ENCODE results near the gene NRG3.

The NRG3 gene

DNA sequence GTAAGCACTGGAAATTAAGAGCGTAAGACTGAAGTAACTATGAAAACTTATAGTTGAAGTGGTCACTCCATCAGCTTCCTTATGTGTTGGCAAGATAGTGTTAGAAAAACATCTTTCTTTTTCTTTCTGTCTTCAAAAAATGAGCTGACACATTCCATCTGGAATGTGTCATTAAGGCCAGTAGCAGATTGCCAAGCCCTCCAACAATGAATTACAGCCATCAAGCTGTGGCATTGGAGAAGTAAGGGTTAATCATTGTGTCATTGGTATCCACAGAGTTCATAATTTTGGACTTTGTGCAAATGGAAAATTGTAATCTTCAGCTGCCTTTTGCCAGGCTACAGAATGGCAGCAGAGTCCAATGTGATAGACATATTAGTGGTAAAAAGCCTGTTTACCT is 926.3 kb downstream of the NRG3 start:
- no peaks in the 10 kb centered on the region for H4K20me1 ChIP-seq (ENCODE audit: insufficient read depth, low read length)
- H3K36me3 ChIP-seq (ENCODE audit: insufficient read depth, low read length): peaks cover 14% of the 10 kb centered on the region; the same call in 1 of the 2 replicates
- H2AFZ ChIP-seq (ENCODE audit: low read length): no peak overlapping the region
- H3K27ac ChIP-seq (ENCODE audit: low read depth, low read length, poor library complexity, severe bottlenecking): no peak overlapping the region
- peaks cover 52% of the 10 kb centered on the region for H3K4me1 ChIP-seq (ENCODE audit: insufficient read depth, low read length, severe bottlenecking)
- H3K79me2 ChIP-seq (ENCODE audit: insufficient read depth, low read length): no peaks in the 10 kb centered on the region
- no peak for TF ChIP-seq EZH2 (IDR thresholded peaks at IDR 0.05; ENCODE audit: borderline replicate concordance, low read length)
- TF ChIP-seq, protein P1, sequence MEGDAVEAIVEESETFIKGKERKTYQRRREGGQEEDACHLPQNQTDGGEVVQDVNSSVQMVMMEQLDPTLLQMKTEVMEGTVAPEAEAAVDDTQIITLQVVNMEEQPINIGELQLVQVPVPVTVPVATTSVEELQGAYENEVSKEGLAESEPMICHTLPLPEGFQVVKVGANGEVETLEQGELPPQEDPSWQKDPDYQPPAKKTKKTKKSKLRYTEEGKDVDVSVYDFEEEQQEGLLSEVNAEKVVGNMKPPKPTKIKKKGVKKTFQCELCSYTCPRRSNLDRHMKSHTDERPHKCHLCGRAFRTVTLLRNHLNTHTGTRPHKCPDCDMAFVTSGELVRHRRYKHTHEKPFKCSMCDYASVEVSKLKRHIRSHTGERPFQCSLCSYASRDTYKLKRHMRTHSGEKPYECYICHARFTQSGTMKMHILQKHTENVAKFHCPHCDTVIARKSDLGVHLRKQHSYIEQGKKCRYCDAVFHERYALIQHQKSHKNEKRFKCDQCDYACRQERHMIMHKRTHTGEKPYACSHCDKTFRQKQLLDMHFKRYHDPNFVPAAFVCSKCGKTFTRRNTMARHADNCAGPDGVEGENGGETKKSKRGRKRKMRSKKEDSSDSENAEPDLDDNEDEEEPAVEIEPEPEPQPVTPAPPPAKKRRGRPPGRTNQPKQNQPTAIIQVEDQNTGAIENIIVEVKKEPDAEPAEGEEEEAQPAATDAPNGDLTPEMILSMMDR (IDR thresholded peaks at IDR 0.05; ENCODE audit: low read length): no peak
- H3K9me3 ChIP-seq (ENCODE audit: low read length): no peaks in the 10 kb centered on the region
- no peak overlapping the region for H3K4me3 ChIP-seq (ENCODE audit: low read depth, low read length, poor library complexity, severe bottlenecking)
- H3K9me2 ChIP-seq (ENCODE audit: low read depth, low read length): no peaks in the 10 kb centered on the region
- no peaks in the 10 kb centered on the region for H3K27me3 ChIP-seq (ENCODE audit: insufficient read depth, low read length)
- H3K9ac ChIP-seq (ENCODE audit: low read length): no peak overlapping the region
- no peaks in the 10 kb centered on the region for H3F3A ChIP-seq (ENCODE audit: insufficient read depth, low read length)
- no peak overlapping the region for H3K4me2 ChIP-seq (ENCODE audit: low read length)

DNA sequence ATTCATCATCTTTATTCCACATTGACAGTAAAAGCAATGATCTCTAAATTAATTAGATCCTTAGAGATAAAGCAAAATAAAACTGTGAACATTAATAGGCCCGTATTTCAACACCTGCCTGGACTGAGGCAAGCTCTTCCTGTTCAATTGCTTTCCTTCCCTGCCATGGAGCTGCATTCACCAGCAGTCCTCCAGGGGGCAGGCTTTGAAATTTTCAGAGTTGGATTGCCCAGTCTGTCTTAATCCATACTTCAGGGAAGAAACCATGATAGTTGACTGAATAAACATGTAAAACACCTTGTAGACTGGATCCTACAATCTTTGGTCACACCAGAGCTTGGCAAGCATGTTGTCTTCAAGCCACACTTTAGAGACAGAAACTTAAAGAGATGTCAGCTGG is 936.6 kb downstream of the NRG3 start:
- no peaks in the 10 kb centered on the region for H3K27me3 ChIP-seq (ENCODE audit: insufficient read depth, low read length)
- peaks cover 23% of the 10 kb centered on the region for H3K4me1 ChIP-seq (ENCODE audit: insufficient read depth, low read length, severe bottlenecking)
- H3K36me3 ChIP-seq (ENCODE audit: insufficient read depth, low read length): peaks cover 25% of the 10 kb centered on the region
- H3K9me3 ChIP-seq (ENCODE audit: low read length): 0 out of 2 replicates have a peak, but pooled peaks cover 2% of the 10 kb centered on the region
- no peak overlapping the region for H3K4me2 ChIP-seq (ENCODE audit: low read length)
- no peak overlapping the region for H3K27ac ChIP-seq (ENCODE audit: low read depth, low read length, poor library complexity, severe bottlenecking)
- H3K4me3 ChIP-seq (ENCODE audit: low read depth, low read length, poor library complexity, severe bottlenecking): no peak overlapping the region
- no peaks in the 10 kb centered on the region for H4K20me1 ChIP-seq (ENCODE audit: insufficient read depth, low read length)
- H3K9ac ChIP-seq (ENCODE audit: low read length): no peak overlapping the region
- H2AFZ ChIP-seq (ENCODE audit: low read length): no peak overlapping the region
- H3K9me2 ChIP-seq (ENCODE audit: low read depth, low read length): no peaks in the 10 kb centered on the region
- H3F3A ChIP-seq (ENCODE audit: insufficient read depth, low read length): no peaks in the 10 kb centered on the region; the same call in 1 of the 2 replicates
- H3K79me2 ChIP-seq (ENCODE audit: insufficient read depth, low read length): 0 out of 2 replicates have a peak, but pooled peaks cover 5% of the 10 kb centered on the region
- TF ChIP-seq, protein P1 (IDR thresholded peaks at IDR 0.05; ENCODE audit: low read length): peak; percentile 73
- TF ChIP-seq EZH2 (IDR thresholded peaks at IDR 0.05; ENCODE audit: borderline replicate concordance, low read length): no peak

DNA sequence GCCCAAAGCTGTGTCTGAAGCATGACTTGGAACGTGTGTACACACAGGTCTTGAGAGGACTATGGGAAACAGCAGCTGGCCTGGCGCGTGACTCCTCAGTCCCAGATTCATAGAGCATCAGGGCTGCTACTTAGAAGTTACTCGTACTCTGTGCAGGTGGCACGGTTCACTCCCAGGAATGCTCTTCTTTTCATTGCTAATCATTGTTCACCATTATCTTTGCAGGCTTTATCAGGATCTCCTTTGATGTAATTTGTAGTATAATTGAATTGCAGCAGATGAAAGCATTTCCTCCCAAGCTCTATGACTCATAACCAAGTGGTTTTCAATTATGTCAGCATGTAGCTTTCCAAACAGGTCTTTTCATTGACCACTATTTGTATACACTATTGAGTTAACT is 938.9 kb downstream of the NRG3 start:
- 0 out of 2 replicates have a peak, but pooled peaks cover 5% of the 10 kb centered on the region for H3K79me2 ChIP-seq (ENCODE audit: insufficient read depth, low read length)
- H3K9me2 ChIP-seq (ENCODE audit: low read depth, low read length): no peaks in the 10 kb centered on the region
- H3K27me3 ChIP-seq (ENCODE audit: insufficient read depth, low read length): no peaks in the 10 kb centered on the region
- peaks cover 27% of the 10 kb centered on the region for H3K36me3 ChIP-seq (ENCODE audit: insufficient read depth, low read length)
- no peaks in the 10 kb centered on the region for H3F3A ChIP-seq (ENCODE audit: insufficient read depth, low read length)
- no peak overlapping the region for H3K9ac ChIP-seq (ENCODE audit: low read length)
- H3K4me2 ChIP-seq (ENCODE audit: low read length): no peak overlapping the region
- H3K27ac ChIP-seq (ENCODE audit: low read depth, low read length, poor library complexity, severe bottlenecking): no peak overlapping the region
- no peak overlapping the region for H3K4me3 ChIP-seq (ENCODE audit: low read depth, low read length, poor library complexity, severe bottlenecking)
- peaks cover 28% of the 10 kb centered on the region for H3K4me1 ChIP-seq (ENCODE audit: insufficient read depth, low read length, severe bottlenecking)
- H4K20me1 ChIP-seq (ENCODE audit: insufficient read depth, low read length): no peaks in the 10 kb centered on the region
- H3K9me3 ChIP-seq (ENCODE audit: low read length): 0 out of 2 replicates have a peak, but pooled peaks cover 2% of the 10 kb centered on the region
- no peak for TF ChIP-seq EZH2 (IDR thresholded peaks at IDR 0.05; ENCODE audit: borderline replicate concordance, low read length)
- TF ChIP-seq, protein P1 (IDR thresholded peaks at IDR 0.05; ENCODE audit: low read length): no peak
- H2AFZ ChIP-seq (ENCODE audit: low read length): no peak overlapping the region
